NOMO-1 treated with DMSO at 0.1 percent for 48 hours (cell line): Measurements from ENCODE around the gene LIFR.

Experiments
- DNase-seq: peaks from one replicate; lab custom pipeline; 2025; ENCODE audit not compliant: unreplicated experiment; lab: John Stamatoyannopoulos, UW

Gene LIFR

DNA sequence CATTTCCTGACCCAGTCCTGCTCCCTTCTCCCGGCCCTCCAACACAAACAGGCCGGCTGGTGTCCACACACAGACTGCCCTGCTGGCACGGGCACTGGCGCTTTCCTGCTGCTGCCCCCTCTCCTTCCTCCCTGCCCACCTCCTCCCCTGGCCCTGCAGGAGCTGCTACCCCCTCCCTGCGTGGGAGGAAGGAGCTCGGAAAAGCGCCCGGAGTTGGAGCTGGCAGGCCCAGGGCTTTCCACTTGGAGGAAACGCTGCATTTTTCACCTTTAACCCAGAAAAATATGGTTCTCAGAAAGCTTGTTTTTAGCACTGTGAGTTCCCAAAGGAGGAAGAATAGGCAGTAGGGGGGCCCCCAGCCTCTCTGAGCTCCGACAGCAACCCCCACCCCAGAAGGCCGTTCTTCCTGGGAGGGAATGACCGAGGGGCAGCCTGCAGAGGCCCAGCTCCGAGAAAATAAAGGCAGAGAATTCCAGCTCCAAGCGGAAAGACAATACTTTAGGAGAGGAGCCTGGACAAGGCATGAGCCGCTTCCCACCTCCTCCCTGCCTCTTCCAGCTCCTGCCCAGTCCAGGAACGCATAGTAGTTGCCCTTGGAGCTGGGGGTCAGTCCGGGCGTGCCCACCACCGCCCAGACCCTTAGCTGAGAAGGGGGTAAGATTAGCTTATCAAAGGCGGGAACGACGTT is 88.9 kb downstream of the LIFR start:
- DNase-seq = no peak

DNA sequence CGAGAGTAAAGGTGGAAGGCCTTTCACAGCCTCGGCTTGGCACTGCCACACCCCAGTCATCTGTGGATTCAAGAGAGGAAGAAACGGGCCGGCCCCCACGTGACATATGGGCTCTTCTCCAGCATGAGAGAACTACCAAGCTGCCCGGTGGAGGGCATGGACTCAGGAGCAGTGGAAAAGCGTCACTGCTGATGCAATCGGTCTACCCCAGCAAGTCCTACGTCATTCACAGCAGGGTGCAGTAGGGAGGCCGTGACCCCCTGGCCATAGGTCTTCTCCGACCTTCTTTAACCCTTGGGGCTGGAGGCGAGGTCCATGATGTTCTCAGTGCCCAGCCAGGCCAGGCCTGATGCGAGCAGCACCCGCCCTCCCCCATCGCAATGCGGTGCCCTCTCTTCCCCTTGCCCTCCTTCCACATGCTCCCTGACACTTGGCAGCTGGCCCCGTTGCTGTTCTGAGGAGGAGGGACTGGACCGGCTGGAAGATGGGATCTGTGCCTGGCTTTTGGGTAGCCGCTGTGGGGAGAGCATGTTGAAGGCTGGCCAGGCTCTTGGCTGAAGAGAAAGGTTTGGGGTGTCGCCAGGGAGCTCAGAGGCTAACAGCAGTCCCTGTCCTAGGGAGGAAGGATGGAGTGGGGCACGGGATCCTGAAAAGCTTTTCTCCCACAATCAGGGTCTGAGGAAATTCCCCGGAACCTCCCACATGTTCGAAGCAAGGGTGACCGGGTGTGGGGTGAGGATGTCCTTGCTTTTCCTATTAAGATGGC is 89.8 kb downstream of the LIFR start:
- no peak for DNase-seq

DNA sequence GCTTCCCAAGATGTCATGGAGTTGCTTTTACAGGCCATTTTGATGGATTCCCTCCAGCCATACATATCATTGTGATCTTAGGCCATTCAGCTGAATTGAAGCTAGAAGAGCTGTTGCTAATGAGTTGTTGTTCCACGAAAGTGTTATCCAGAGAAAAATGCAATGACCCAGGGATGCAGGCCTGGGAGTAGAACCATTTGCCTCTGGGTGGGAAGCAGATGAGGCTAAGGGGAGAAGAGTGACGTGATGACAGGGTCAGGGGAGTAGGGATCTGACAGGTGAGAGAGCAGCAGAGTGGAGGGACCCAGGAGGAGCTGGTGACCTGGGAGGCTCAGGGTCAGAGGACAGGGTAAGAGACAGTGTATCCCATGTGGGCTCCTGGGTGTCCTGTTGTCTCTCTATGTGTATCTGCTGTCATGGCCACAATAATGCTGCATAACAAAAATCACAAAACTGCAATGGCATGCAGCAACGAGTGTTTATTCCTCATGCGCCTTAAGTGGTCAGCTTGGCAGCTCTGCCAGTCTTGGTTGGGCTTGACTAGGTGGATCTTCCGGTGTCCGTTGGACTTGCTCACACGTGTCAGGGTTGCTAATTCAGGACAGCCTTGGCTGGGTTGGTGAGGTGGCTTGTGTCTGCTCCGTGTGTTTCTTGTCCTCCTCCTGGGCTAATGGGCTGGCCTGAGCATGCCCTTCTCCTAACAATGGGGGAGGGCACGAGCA is 90.6 kb downstream of the LIFR start:
- DNase-seq = no peak

DNA sequence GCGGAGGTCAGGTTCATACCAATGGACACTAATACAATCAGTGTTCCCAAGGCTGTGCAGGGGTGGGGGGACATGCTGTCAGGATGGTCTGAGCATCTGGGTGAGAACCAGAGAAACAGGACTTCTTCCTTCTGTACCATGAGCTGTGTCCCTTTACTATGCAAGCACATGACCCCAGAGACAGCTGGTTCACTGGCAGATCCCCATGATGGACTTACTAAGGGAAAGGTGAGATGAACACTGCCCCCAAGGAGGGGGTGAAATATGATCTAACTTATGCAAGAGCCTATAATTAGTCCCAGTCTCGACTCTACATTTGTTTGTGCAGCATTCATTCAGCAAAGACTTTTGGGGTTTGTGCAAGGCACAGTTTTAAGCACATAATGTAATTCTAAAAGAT is 91.4 kb downstream of the LIFR start:
- no peak for DNase-seq

DNA sequence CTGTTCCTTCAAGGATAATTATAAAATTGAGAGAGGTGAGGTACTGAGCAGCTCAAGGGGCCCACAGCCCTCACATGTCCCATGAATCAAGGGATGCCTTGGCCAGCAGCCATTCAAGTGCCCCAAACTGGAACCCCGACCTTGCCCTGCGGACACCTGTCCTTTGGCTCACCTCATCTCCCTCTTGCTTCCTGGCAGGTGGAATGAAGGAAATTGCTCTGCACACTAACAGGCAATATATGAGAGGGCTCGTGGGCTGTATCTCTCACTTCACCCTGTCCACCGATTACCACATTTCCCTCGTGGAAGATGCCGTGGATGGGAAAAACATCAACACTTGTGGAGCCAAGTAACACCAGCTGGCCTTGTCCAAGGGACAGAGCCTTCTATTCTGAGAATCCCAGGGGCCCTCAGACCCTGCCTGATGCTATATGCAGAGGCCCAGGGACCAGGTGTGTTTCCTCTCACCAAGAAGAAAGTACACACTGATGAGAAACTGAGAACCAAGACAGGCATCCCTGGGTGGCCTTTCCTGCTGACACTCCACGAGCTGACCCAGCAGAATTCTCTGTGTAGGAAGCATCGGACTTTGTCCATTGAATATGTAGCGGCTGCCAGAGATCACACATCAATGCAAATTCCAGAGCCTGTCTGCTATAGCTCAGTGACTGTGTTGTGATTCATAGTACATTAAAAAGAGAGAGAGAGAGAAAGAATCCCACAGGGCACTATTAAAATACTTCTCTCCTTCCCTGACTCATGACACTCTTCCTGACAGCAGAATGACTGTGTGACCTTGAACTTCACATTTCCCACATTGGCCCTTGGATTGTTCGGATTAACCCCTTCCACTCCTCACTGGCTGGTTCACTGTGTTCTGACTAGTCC is 92.6 kb downstream of the LIFR start:
- DNase-seq = no peak

DNA sequence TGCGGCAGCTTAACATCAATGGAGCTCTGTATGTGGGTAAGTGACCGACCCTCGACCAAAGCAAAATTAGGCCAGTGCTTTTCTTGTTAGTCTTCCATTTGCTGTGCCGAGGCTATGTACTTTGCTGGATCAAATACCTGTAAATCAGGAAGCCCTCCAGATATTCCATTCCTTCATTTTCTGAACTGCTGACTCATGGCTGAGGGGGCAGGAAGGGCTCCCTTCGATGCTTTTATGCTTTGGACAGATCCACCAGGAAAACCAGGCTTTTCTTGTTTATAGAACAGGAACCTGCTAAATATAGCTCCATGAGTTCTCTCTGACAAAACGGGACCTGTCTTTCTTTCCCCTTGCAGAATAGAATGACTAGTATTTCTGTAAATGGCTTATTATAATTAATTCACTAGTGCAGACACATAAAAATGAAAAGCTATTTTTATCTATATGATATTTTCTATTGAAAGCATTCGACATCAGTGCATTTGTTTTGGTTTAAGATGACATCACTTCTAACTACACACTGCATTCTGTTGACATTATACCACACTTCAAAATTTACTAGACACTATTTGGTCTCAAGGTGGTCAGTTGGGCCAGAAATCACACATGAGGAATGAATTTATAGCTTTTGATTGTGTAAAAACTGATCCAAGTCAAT is 93.3 kb downstream of the LIFR start:
- DNase-seq = no peak

DNA sequence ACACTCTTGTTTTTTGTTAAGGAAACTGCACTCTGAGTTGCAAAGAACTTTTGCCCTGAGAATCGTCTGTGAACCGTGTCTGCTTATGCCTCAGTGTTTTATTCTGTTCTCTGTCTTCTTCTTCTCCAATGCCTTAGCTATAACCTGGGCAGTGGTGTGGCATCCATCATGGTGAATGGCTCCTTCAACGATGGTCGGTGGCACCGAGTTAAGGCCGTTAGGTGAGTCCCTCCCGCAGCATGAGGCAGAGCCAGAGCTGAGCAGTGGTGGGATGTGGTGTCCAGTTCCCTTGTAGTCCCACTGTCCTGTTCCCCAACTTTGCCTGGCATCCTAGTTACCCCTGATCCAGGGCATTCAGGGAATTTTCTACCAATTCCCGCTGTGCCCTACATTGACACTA is 98.3 kb downstream of the LIFR start:
- DNase-seq = no peak

DNA sequence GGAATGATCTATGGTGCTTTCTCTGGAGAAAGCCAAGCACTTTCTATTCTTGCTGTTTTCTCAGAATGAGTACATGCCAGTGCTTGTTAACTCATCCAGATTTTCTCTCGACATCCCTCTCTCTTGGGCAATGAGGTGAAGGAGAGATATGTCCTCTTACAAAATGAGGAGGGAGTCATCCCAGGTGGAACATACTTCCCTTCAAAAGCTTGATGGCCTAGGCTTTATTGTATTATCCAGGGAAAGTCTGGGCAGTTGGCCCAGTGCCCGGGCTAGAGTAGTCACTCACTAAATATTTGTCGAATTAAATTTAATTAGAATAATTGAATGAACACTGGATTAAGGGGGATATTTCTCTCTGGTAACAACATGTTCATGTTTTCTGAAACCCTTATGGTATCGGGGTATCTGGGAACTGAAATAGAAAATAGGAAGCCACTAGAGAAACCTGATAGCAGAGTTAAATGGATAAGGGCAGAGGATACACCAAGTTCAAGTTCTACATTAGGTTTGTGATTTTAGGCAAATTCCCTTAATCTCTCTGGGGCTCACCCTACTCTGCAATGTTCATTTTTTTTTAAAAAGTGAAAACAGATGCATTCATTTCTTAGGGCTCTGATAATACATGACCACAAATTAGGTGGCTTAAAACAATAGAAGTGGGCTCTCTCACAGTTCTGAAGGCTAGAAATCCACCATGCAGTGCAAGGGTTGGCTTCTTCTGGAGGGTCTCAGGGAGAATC is 99.6 kb downstream of the LIFR start:
- DNase-seq = no peak

DNA sequence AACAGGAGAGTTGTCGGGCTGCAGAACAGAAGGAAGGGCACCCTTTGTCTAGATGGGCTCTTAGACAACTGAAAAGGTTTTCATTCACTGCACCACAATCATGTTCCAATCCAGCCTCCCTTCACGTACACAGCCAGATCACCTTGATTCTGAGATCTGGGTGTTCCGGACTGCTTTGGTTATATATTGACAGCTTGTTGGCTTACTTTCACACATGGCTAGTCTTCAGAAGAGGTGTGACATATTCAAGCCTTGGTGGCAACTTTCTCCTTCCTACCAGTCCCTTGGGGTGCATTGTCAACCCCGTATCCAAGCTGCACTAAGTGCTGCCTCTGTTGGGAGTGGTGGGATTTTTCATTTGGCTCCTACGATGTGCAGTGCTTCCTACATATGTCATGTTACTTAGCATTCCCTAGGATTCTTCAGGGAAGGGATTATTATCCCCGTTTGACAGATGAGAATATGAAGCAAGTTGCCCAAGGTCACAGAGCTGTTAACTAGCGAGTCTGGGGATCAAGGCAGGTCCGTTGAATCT is 100.6 kb downstream of the LIFR start:
- no peak for DNase-seq

DNA sequence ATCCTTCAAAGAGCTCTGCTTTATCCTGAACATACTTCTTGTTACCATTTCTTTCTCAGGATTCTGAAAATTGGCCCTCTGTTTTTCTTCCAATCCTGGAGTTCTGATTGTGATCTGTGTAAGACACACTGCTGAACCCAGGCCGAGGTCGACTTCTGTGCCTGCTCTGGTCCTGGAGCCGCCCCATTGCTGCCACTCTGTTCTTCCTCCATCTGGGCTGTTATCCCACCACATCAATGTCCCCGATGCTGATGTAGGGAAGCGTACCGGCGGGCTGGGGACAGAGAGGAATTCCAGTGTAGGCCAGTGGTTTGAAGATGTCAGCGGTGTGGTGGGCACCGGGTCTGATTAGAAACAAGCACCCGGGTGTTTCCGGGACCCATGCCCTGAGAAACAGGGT is 102.5 kb downstream of the LIFR start:
- no peak for DNase-seq

DNA sequence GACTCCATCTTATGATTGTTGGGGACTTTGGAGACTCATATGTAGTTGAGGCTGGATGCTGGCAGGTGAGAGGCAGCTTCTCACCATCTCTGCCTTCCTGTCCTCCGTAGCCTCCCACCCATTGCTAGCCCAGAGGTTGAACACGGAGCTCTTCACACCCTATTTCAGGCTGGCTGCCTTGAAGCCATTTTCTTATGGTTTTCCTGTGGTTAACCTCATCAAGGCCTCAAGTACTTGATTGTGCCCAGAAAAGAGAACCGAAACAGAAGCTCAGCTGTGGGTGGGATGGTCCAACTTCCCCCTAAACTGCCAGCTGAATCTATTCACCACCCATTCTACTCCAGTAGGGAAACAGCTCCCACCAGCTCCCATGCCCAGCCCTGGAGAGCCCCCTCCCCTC is 102.9 kb downstream of the LIFR start:
- peak; percentile 100 for DNase-seq

DNA sequence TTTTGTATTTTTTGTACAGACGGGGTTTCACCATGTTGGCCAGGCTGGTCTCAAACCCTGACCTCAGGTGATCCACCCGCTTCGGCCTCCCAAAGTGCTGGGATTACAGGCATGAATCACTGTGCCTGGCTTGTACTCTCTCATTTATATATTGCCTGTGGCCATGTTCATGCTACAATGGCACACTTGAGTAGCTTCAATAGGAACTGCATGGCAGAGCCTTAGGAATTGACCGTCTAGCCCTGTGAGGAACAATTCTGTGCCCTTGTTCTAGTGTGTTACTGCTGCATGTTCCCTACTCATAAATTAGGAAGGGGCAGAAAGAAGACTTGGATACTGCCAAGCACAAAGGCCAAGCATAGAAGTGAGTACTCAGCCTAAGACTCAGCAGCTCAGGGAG is 104.2 kb downstream of the LIFR start:
- no peak for DNase-seq

DNA sequence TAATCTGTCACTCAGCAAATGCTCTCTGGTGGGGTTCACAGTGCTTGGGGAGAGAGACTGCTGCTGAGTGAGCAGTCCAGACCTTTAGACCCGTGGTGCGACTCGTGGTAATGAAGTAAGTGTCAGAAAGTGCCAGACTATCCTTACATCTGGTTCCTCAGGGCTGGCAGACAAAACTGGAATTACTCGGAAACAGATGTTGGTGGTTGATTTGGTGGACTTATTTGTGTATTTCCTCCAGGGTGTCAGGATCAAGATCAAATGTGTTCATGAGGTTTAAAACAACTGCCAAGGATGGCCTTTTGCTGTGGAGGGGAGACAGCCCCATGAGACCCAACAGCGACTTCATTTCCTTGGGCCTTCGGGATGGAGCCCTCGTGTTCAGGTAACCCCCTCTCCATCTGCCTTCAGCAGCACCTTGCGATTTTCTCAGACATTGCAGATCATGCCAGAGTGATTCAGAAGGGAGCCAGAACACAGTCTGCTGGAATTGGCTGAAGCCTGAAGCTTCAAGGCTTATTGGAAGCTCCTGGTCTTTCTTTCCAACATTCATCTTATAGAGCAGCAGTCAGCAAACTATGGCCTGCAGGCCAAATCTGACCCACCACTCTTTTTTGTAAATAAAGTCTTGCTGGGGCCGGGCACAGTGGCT is 105.2 kb downstream of the LIFR start:
- no peak for DNase-seq

DNA sequence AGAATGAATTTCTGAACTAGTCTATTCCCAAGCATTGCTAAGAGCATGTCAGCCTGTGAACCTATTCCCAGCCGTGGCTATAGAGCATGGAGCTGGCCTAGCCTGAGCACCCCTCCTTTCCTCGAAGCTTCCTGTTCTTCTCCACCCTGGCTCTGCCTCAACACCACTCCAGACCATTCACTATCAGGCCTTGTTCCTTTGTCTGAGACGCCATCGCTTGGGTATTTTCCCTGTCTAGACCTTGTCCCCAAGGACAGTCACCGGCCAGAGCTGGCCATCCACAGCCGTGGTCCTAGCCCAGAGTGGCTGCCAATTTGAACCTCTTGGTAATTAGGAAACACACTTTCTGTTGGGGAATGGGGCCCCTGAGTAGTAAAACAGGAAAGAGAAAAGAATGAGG is 105.8 kb downstream of the LIFR start:
- DNase-seq = no peak

DNA sequence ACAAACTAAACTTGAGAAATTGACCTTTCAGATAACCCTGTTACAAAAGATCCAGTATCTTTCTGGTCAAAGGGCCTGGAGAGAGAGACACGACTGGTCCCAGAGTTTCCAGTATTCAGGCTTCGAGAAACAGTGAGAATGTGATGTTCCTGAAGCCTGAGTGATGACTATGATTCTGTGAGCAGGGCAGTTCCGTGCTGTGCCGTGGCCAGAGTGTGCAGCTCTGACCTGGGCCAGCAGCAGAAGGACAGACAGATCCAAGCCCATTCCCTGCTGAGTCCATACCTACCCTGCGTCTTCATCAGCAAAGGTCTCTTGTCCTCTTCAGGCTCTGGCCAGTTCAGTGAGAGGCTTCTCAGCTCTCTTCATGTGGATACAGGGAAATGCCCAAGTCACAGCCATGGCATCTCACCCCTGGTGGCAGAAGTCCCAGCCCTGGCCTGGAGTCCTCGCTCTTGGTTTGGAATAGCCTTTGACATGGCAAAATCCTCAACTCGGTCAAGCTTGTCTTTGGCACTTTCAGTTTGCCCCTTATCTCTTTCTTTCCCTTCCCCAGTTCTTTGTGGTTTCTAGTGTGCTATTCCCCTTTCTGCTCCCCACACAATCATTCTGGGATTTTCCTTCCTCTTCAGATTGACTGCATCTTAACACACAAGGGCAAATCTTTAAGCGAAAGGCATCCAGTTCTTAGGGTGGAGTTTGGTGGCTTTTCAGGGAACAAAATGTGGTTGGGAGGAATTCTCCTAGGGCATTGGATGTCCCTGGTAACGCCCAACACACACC is 107.7 kb downstream of the LIFR start:
- DNase-seq = no peak

DNA sequence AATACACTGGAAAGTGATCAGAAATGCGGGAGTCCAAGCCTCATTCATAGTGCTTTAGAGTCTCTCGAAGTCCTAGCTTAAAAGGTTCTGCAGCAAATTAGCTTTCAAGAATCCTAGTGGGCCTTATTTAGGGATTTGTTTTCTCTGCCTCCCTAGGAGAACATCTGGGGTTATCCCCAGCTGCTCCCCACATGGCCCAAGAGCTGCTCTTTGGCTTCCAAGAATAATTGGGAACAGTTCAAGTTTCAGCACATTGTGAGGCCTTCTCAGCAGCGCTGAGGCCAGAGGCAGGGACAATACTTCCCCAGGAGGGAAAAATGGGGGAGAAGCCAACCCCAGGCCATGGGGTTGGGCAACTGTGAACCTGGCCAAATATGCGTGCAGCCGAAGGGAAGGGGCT is 108.7 kb downstream of the LIFR start:
- no peak for DNase-seq

DNA sequence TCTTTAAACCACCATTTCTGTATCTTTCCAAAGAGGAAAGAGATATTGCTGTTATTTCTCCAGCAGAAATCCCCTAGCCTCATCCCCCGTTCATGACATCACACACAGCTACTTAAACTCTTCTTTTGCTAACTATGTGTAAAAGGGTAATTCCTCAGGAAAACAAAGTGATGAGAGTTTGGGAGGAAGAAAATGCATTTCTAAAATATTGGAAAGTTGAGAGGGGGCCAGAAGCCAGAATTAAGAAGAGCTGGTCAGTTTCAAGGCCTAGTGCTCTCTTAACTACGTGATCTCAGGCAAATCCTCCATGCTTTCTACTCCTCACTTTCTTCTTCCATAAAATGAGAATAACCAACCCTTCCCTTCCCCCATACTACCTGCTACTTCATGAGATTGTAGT is 109.4 kb downstream of the LIFR start:
- no peak for DNase-seq

DNA sequence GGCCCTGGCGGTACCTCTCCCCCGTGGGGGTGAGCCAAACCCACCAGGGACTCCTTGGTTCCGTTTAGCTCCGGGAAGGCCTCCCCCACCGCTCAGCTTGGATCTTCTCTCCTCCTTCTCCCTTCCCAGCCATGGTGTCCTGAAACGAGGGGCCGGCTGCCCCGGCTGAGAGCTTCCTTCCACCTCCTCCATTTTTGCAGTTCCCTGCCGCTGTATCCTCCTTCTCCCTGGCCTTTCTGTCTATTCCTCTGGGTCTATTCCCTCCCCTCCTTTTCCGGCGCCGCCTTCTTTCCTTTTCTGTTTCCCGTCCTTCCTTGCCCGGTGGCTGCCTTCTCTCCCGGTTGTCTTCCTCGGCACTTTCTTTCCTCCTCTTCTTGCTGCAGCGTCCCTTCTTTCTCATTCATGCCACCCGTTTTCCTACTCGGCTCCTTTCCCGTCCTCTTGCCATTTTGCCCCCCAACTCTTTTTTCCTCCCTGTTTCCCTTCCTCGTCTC is 110.4 kb downstream of the LIFR start:
- no peak for DNase-seq
